Gastroesophageal sphincter (tissue), 4 donors: Measurements from ENCODE around the gene UMPS. TPM values are rescaled to one million over a fixed set of nuclear protein-coding genes. Genes with fewer than 3 reads are reported as not detected.

Source experiments
- ATAC-seq: fragments of 150-250 bp; one replicate; pipeline ENCODE4 v1.9.1; 2016; ENCODE audit warnings: mild to moderate bottlenecking, moderate library complexity
- H3K27ac ChIP-seq, 4 donors: fragments of 200-600 bp; sonication (generic) in 3 of 4; 1 replicate in 3 of 4; 2 replicates in 1 of 4; pipeline ENCODE4 v1.5.1; 2016 to 2019
- H3K27me3 ChIP-seq: fragments of 200-600 bp; sonication (generic); one replicate; pipeline ENCODE4 v1.5.1; 2019
- H3K36me3 ChIP-seq, 2 donors: fragments of 200-600 bp; sonication (generic); one replicate each; pipeline ENCODE4 v1.5.1; 2019; ENCODE audit warnings: control low read depth in 1 of 2
- H3K4me1 ChIP-seq, 3 donors: fragments of 200-600 bp; sonication (generic); 1 replicate in 2 of 3; 2 replicates in 1 of 3; pipeline ENCODE4 v1.5.1; 2016 to 2019; ENCODE audit warnings: control low read depth in 2 of 3
- H3K4me3 ChIP-seq, 2 donors: fragments of 200-600 bp; sonication (generic); one replicate each; pipeline ENCODE4 v1.5.1; 2019; ENCODE audit warnings: mild to moderate bottlenecking in 1 of 2, moderate library complexity in 1 of 2
- H3K9me3 ChIP-seq, 3 donors: fragments of 200-600 bp; sonication (generic); one replicate each; pipeline ENCODE4 v1.5.1; 2017 to 2019; ENCODE audit warnings: control low read depth in 2 of 3
- CTCF ChIP-seq, 4 experiments: fragments of 200-600 bp in 2 of 4; fragments of 450-650 bp in 2 of 4; sonication (generic) in 1 of 4; IDR thresholded peaks; one replicate each; pipeline ENCODE4 v1.5.1; 2017 to 2019; ENCODE audit warnings: antibody characterized with exemption in 4 of 4, mild to moderate bottlenecking in 2 of 4, moderate library complexity in 2 of 4
- EP300 ChIP-seq: sonication (generic); formaldehyde crosslinking; IDR thresholded peaks from one replicate; pipeline ENCODE4 v1.6.1; 2017; ENCODE audit warnings: antibody characterized with exemption, mild to moderate bottlenecking
- POLR2A ChIP-seq, 2 donors: fragments of 450-650 bp; IDR thresholded peaks; one replicate each; pipeline ENCODE4 v1.6.1; 2017; ENCODE audit warnings: antibody characterized with exemption in 2 of 2, mild to moderate bottlenecking in 2 of 2, moderate library complexity in 1 of 2
- POLR2AphosphoS5 ChIP-seq: sonication (generic); formaldehyde crosslinking; IDR thresholded peaks from one replicate; pipeline ENCODE4 v1.6.1; 2017; ENCODE audit warnings: antibody characterized with exemption
- WGBS, 2 donors: methylation state at CpG; one replicate each; pipeline ENCODE4 v1.1.5; 2018; ENCODE audit warnings: low coverage in 1 of 2; 5-methylcytosine and 5-hydroxymethylcytosine counted together
- total RNA-seq, 4 donors: library from RNA; depleted of rRNA; stranded (reverse); fragments of >200 nt; gene quantifications; one replicate each; pipeline ENCODE4 v1.1.0, GENCODE V29; 2016

Gene UMPS
- total RNA-seq, 4 donors from 2014 or later: 18.5 to 24.3 (median 20.7) TPM

GRCh38 chr3:124722589-124722988 is 7.7 kb upstream of the UMPS start:
- TF ChIP-seq EP300 (no peak), POLR2A (IDR thresholded peaks at IDR 0.05) (no peak), CTCF (IDR thresholded peaks at IDR 0.05) (no peak), POLR2AphosphoS5 (no peak)
- Histone ChIP-seq H3K27me3 (peaks cover 19% of the 10 kb centered on the region), H3K9me3 (no peaks in the 10 kb centered on the region), H3K27ac (no peak overlapping the region), H3K36me3 (no peaks in the 10 kb centered on the region), H3K4me1 (no peaks in the 10 kb centered on the region), H3K4me3 (no peak overlapping the region)
- WGBS, 2 donors: 72 to 73% methylated on average over 2 of the region's 2 CpGs
- ATAC-seq: no peak

- TF ChIP-seq CTCF (IDR thresholded peaks at IDR 0.05): no peak
- no peak for TF ChIP-seq EP300
- no peak for TF ChIP-seq POLR2A (IDR thresholded peaks at IDR 0.05)
- no peak for TF ChIP-seq POLR2AphosphoS5
- Histone ChIP-seq H3K27me3 (peaks cover 23% of the 10 kb centered on the region), H3K27ac (peak overlapping the region in 2 of 4 donors; percentile 77 to 80), H3K4me3 (peak overlapping the region; percentile 64 to 92), H3K36me3 (peaks cover 0 to 8% of the 10 kb centered on the region in 2 donors), H3K4me1 (peaks cover 4 to 36% (median 9%) of the 10 kb centered on the region in 3 donors), H3K9me3 (no peaks in the 10 kb centered on the region)
- WGBS, 2 donors: 13% methylated on average over 3 to 8 of the region's 13 CpGs
- no peak for ATAC-seq
These were observed 667 bp downstream of the UMPS start for GRCh38 chr3:124730941-124731297.

DNA sequence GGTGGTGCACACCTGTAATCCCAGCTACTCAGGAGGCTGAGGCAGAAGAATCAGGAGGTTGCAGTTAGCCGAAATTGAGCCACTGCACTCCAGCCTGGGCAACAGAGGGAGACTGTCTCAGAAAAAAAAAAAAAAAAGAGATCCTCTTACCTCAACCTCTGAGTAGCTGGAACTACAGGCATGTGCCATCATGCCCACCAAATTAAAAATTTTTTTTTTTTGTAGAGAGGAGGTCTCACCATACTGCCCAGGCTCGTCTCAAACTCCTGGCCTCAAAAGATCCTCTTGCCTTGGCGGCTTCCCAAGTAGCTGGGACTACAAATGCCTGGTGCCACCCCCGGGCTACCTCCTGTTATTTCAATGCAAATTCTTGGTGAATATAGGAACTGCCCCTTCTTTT is 1.5 kb downstream of the UMPS start:
- peaks cover 19% of the 10 kb centered on the region for H3K27me3 ChIP-seq
- peaks cover 0 to 16% of the 10 kb centered on the region in 2 donors for H3K36me3 ChIP-seq
- TF ChIP-seq POLR2AphosphoS5 (no peak), EP300 (no peak), POLR2A (IDR thresholded peaks at IDR 0.05) (no peak), CTCF (IDR thresholded peaks at IDR 0.05) (no peak)
- peaks cover 4 to 36% (median 9%) of the 10 kb centered on the region in 3 donors for H3K4me1 ChIP-seq
- no peak overlapping the region for H3K27ac ChIP-seq
- no peak for ATAC-seq
- 87 to 95% methylated on average over 3 to 4 of the region's 4 CpGs for WGBS, 2 donors
- no peak overlapping the region for H3K4me3 ChIP-seq
- no peaks in the 10 kb centered on the region for H3K9me3 ChIP-seq

- ATAC-seq: no peak
- Histone ChIP-seq H3K27ac (no peak overlapping the region), H3K36me3 (peaks cover 2 to 98% of the 10 kb centered on the region in 2 donors), H3K27me3 (no peaks in the 10 kb centered on the region), H3K4me1 (peaks cover 0 to 5% (median 0%) of the 10 kb centered on the region in 3 donors), H3K9me3 (no peaks in the 10 kb centered on the region), H3K4me3 (no peak overlapping the region)
- TF ChIP-seq EP300 (no peak), POLR2A (IDR thresholded peaks at IDR 0.05) (no peak), POLR2AphosphoS5 (no peak), CTCF (IDR thresholded peaks at IDR 0.05) (no peak)
- 92 to 93% methylated on average over 2 to 6 of the region's 6 CpGs for WGBS, 2 donors
These were observed 10.8 kb downstream of the UMPS start for GRCh38 chr3:124741027-124741426.

GRCh38 chr3:124745756-124746155 is 15.5 kb downstream of the UMPS start:
- Histone ChIP-seq H3K4me3 (no peak overlapping the region), H3K9me3 (no peaks in the 10 kb centered on the region), H3K27ac (no peak overlapping the region), H3K4me1 (no peaks in the 10 kb centered on the region), H3K36me3 (peaks cover 0 to 70% of the 10 kb centered on the region in 2 donors), H3K27me3 (no peaks in the 10 kb centered on the region)
- ATAC-seq: no peak
- 90 to 100% methylated on average over 2 of the region's 6 CpGs for WGBS, 2 donors
- no peak for TF ChIP-seq POLR2A (IDR thresholded peaks at IDR 0.05)
- TF ChIP-seq EP300: no peak
- no peak for TF ChIP-seq CTCF (IDR thresholded peaks at IDR 0.05)
- no peak for TF ChIP-seq POLR2AphosphoS5
